ENCODE measurements around the gene GABRR2. TPM values are rescaled to one million over a fixed set of nuclear protein-coding genes. Genes with fewer than 3 reads are reported as not detected.

GABRR2 gene
- total RNA-seq, 4 donors from 2014 or later, result 0.57 to 1.4 TPM; not detected in 2

DNA sequence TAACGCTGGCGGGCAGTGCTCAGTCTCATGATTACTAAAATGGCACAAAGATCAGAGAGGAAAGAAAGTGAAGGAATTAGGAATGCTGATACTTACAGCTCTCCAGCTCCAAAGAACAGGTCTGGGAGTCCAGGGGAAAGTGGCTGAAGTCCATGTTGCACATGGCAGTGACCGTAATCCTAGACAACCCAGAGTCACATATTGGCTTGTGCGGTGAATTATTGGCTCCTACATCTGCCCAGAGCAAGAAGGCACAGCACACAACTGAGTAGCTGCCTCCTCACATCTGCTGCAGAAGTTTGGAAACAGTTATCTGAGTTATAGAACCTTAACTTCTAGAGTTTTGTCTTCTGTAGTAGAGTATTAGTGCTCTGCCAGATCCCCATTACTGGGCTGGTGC lies 47.2 kb downstream of the GABRR2 start:
- TF ChIP-seq CTCF (IDR thresholded peaks at IDR 0.05; ENCODE audit: low read depth), result no peak

- no peak for TF ChIP-seq CTCF (IDR thresholded peaks at IDR 0.05; ENCODE audit: low read depth)
Observed at GRCh38 chr6:89264296-89264695, 50.8 kb downstream of the GABRR2 start.

DNA sequence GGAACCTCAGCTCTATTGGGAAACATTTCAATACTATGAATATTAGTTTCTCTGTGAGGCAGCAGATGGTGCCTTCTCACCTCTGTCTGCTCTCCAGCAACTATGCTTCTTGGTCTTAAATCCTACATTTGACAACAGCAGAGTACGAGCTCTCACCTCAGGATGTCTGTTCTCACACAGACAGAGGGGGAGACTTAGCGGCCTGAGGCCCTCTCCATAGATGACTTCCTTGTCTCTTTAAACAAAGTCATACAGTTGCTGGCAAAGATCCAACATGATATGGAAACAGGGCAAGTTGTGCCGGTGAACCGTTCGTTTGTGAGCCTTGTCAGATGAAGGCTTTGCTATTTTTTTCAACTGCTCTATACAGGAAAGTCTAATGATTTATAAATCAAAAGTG lies 54.3 kb downstream of the GABRR2 start:
- no peak for TF ChIP-seq CTCF (IDR thresholded peaks at IDR 0.05; ENCODE audit: low read depth)

- TF ChIP-seq CTCF (IDR thresholded peaks at IDR 0.05; ENCODE audit: low read depth), result no peak
Observed at GRCh38 chr6:89260310-89260709, 54.8 kb downstream of the GABRR2 start.

- no peak for TF ChIP-seq CTCF (IDR thresholded peaks at IDR 0.05; ENCODE audit: low read depth)
Observed at GRCh38 chr6:89258912-89259311, 56.2 kb downstream of the GABRR2 start.

DNA sequence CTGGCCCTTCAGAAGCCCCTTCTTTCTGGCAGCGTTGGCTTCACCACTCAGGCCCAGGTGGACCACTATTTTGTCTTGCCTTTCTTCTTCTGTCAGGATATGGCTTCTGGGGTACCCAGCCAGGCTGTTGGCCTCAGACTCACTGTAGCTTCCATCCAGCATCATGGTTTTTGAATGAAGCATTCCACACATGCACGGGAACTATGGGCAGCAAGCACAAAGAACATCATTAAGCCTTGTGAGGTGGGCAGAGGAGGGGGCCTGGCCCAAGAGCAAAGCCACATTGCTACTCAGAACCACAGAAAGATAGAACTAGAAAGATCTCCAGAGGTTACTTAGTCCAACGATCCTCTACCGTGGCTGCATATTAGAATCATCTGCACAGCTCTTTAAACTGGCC lies 57.3 kb downstream of the GABRR2 start:
- no peak for TF ChIP-seq CTCF (IDR thresholded peaks at IDR 0.05; ENCODE audit: low read depth)

DNA sequence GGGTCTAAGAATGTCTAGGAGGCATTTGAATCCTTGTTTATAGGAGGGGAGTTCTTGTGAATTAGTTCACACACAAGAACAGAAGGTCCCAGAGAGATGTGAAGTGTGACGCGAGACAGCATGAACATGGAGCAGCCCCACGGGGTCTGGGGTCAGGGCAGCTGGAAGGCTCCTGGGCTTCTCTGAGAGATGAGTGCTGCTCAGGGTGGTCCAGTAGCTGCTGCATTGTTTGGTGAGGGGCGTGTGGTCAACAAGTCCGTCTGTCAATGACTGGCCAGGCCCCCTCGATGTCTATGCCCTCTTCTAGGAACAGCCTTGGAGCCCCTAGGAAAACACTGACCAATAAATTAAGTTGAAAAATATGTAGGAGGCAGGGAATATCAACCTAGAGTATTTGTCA lies 57.8 kb downstream of the GABRR2 start:
- TF ChIP-seq CTCF (IDR thresholded peaks at IDR 0.05; ENCODE audit: low read depth), result no peak
